SK-N-MC (cell line): ENCODE results near the gene DCLK3.
A peak's percentile ranks its signal among the peaks of the same experiment; 100 is the strongest.

Experiments used
- DNase-seq: peaks from one replicate; pipeline ENCODE4 v3.0.0-alpha.2; 2011; ENCODE audit warnings: low read depth, low spot score
- H3K27ac ChIP-seq: fragments of 200-600 bp; sonication (generic); 2 replicates; pipeline ENCODE4 v1.5.1; 2016; ENCODE audit warnings: mixed run types
- H3K36me3 ChIP-seq: fragments of 200-600 bp; sonication (generic); 2 replicates; pipeline ENCODE4 v1.6.1; 2017; ENCODE audit warnings: antibody characterized with exemption, low read length, mixed read lengths; ENCODE audit not compliant: insufficient read depth
- H3K4me3 ChIP-seq: fragments of 200-600 bp; sonication (generic); 2 replicates; pipeline ENCODE4 v1.5.1; 2016
- H3K9ac ChIP-seq: fragments of 200-600 bp; sonication (generic); 2 replicates; pipeline ENCODE4 v1.8.0; 2017; ENCODE audit warnings: mixed run types, mixed read lengths; ENCODE audit not compliant: insufficient read length
- H3K9me3 ChIP-seq: fragments of 200-600 bp; sonication (generic); 2 replicates; pipeline ENCODE4 v1.6.1; 2017; ENCODE audit warnings: low read depth, mild to moderate bottlenecking, antibody characterized with exemption, low read length, moderate library complexity, mixed read lengths
- EZH2 ChIP-seq: fragments of 200-600 bp; sonication (generic); IDR thresholded peaks from one replicate; pipeline ENCODE4 v1.6.1; 2017; ENCODE audit warnings: antibody characterized with exemption
- FOXP2 ChIP-seq: optimal IDR thresholded peaks from 2 replicates; pipeline ENCODE3; 2011; ENCODE audit warnings: mild to moderate bottlenecking, moderate library complexity; ENCODE audit not compliant: insufficient read depth; ENCODE audit errors: extremely low read length, control extremely low read depth
- POLR2AphosphoS5 ChIP-seq: IDR thresholded peaks from 2 replicates; pipeline ENCODE4 v1.6.1; 2012; ENCODE audit warnings: mild to moderate bottlenecking, low read depth, low read length, borderline replicate concordance

The DCLK3 gene

GRCh38 chr3:36707623-36708409, 56.5 kb downstream of the DCLK3 start:
- no peak for DNase-seq
- TF ChIP-seq EZH2 (no peak), POLR2AphosphoS5 (no peak), FOXP2 (no peak)

GRCh38 chr3:36705015-36705414, 59.3 kb downstream of the DCLK3 start:
- DNase-seq: no peak
- Histone ChIP-seq H3K36me3 (no peaks in the 10 kb centered on the region), H3K4me3 (no peak overlapping the region), H3K9me3 (no peaks in the 10 kb centered on the region), H3K9ac (no peak overlapping the region), H3K27ac (no peak overlapping the region)
- TF ChIP-seq EZH2: no peak
- no peak for TF ChIP-seq FOXP2
- TF ChIP-seq POLR2AphosphoS5: no peak

More at GRCh38 chr3:36707623-36708409, 56.5 kb downstream of the DCLK3 start:
- no peaks in the 10 kb centered on the region for H3K9me3 ChIP-seq
- no peak overlapping the region for H3K9ac ChIP-seq
- no peak overlapping the region for H3K27ac ChIP-seq
- no peaks in the 10 kb centered on the region for H3K36me3 ChIP-seq
- H3K4me3 ChIP-seq: no peak overlapping the region

- no peak for TF ChIP-seq FOXP2
- no peak for TF ChIP-seq POLR2AphosphoS5
- TF ChIP-seq EZH2: no peak
- DNase-seq: no peak
- H3K4me3 ChIP-seq: no peak overlapping the region
- H3K27ac ChIP-seq: no peak overlapping the region
- no peaks in the 10 kb centered on the region for H3K36me3 ChIP-seq
- no peak overlapping the region for H3K9ac ChIP-seq
- H3K9me3 ChIP-seq: no peaks in the 10 kb centered on the region
Measured at GRCh38 chr3:36704280-36704679, 60.1 kb downstream of the DCLK3 start.

- H3K4me3 ChIP-seq: no peak overlapping the region
- no peaks in the 10 kb centered on the region for H3K9me3 ChIP-seq
- no peak for DNase-seq
- peak overlapping the region; percentile 45 for H3K9ac ChIP-seq
- no peak for TF ChIP-seq FOXP2
- TF ChIP-seq POLR2AphosphoS5: no peak
- no peak for TF ChIP-seq EZH2
- H3K36me3 ChIP-seq: no peaks in the 10 kb centered on the region
- H3K27ac ChIP-seq: no peak overlapping the region
Measured at GRCh38 chr3:36701249-36701572, 63.1 kb downstream of the DCLK3 start.

- Histone ChIP-seq H3K9me3 (no peaks in the 10 kb centered on the region), H3K4me3 (no peak overlapping the region), H3K36me3 (no peaks in the 10 kb centered on the region), H3K27ac (no peak overlapping the region), H3K9ac (no peak overlapping the region)
- TF ChIP-seq POLR2AphosphoS5 (no peak), EZH2 (no peak), FOXP2 (no peak)
- no peak for DNase-seq
Measured at GRCh38 chr3:36700537-36701248, 63.7 kb downstream of the DCLK3 start.

GRCh38 chr3:36698314-36698713, 66.0 kb downstream of the DCLK3 start:
- DNase-seq: no peak
- H3K9ac ChIP-seq: no peak overlapping the region
- no peaks in the 10 kb centered on the region for H3K36me3 ChIP-seq
- no peak overlapping the region for H3K27ac ChIP-seq
- no peak overlapping the region for H3K4me3 ChIP-seq
- no peaks in the 10 kb centered on the region for H3K9me3 ChIP-seq
- TF ChIP-seq FOXP2 (no peak), EZH2 (no peak), POLR2AphosphoS5 (no peak)

- Histone ChIP-seq H3K4me3 (no peak overlapping the region), H3K9me3 (no peaks in the 10 kb centered on the region), H3K36me3 (no peaks in the 10 kb centered on the region), H3K9ac (no peak overlapping the region), H3K27ac (no peak overlapping the region)
- TF ChIP-seq POLR2AphosphoS5 (no peak), EZH2 (no peak), FOXP2 (no peak)
- no peak for DNase-seq
Measured at GRCh38 chr3:36697229-36698001, 66.9 kb downstream of the DCLK3 start.

- no peak for DNase-seq
- TF ChIP-seq POLR2AphosphoS5 (no peak), FOXP2 (no peak), EZH2 (no peak)
- Histone ChIP-seq H3K27ac (no peak overlapping the region), H3K4me3 (no peak overlapping the region), H3K9ac (no peak overlapping the region), H3K36me3 (no peaks in the 10 kb centered on the region), H3K9me3 (no peaks in the 10 kb centered on the region)
Measured at GRCh38 chr3:36696799-36697198, 67.6 kb downstream of the DCLK3 start.
